Cardiac muscle cell (in vitro differentiated cells and primary cell): ENCODE data around the gene DNAJB6. TPM values are rescaled to one million over a fixed set of nuclear protein-coding genes. Genes with fewer than 3 reads are reported as not detected.

Experiments used
- DNase-seq, 2 donors: peaks; one replicate each; pipeline versions ENCODE4 v3.0.0 to v3.0.0-alpha.2; 2010 to 2017; ENCODE audit warnings: low read depth in 1 of 2, low spot score in 1 of 2
- H3K27ac ChIP-seq: fragments of 200-600 bp; sonication (generic); 2 replicates; pipeline ENCODE4 v1.5.1; 2016
- H3K27me3 ChIP-seq: fragments of 200-600 bp; sonication (generic); 2 replicates; pipeline ENCODE4 v1.6.0; 2016; ENCODE audit warnings: control low read depth
- H3K36me3 ChIP-seq: fragments of 200-600 bp; sonication (generic); 2 replicates; pipeline ENCODE4 v1.5.1; 2016; ENCODE audit warnings: control low read depth
- H3K4me1 ChIP-seq: fragments of 200-600 bp; sonication (generic); 2 replicates; pipeline ENCODE4 v1.8.1; 2017; ENCODE audit warnings: low read depth, mild to moderate bottlenecking, mixed run types
- H3K4me3 ChIP-seq: fragments of 200-600 bp; sonication (generic); 2 replicates; pipeline ENCODE4 v1.5.1; 2016; ENCODE audit warnings: mild to moderate bottlenecking
- H3K9me3 ChIP-seq: fragments of 200-600 bp; sonication (generic); 2 replicates; pipeline ENCODE4 v1.5.1; 2017; ENCODE audit warnings: low read depth, mild to moderate bottlenecking, control low read depth
- CTCF ChIP-seq: IDR thresholded peaks from 2 replicates; pipeline ENCODE4 v1.5.1; 2012; ENCODE audit warnings: low read depth, mild to moderate bottlenecking, low read length
- polyA plus RNA-seq: library from polyadenylated mRNA; unstranded; fragments of >200 nt; fragmentation: Nextera tagmentation; extraction: Ambion mirVana; gene quantifications from 2 replicates; pipeline ENCODE4 v1.2.1, GENCODE V29; 2016
- total RNA-seq: library from RNA; depleted of rRNA; stranded (reverse); fragments of >200 nt; gene quantifications from 2 replicates; pipeline ENCODE4 v1.2.3, GENCODE V29; 2016

Gene DNAJB6
- total and polyA plus RNA-seq, 2 experiments from 2014 or later, result 110 to 137 TPM

GRCh38 chr7:157400171-157400860, 63.5 kb downstream of the DNAJB6 start:
- Histone ChIP-seq H3K9me3 (no peaks in the 10 kb centered on the region), H3K4me3 (no peak overlapping the region), H3K27me3 (no peaks in the 10 kb centered on the region), H3K36me3 (no peaks in the 10 kb centered on the region), H3K4me1 (peaks cover 18% of the 10 kb centered on the region), H3K27ac (no peak overlapping the region)
- TF ChIP-seq CTCF, result no peak
- DNase-seq, result no peak

GRCh38 chr7:157401567-157402387, 65.0 kb downstream of the DNAJB6 start:
- H3K27ac ChIP-seq, result peak overlapping the region; percentile 23
- H3K27me3 ChIP-seq, result no peaks in the 10 kb centered on the region
- no peak overlapping the region for H3K4me3 ChIP-seq
- no peak for TF ChIP-seq CTCF
- no peaks in the 10 kb centered on the region for H3K9me3 ChIP-seq
- H3K4me1 ChIP-seq, result peaks cover 18% of the 10 kb centered on the region
- H3K36me3 ChIP-seq, result no peaks in the 10 kb centered on the region
- no peak for DNase-seq

- DNase-seq, result no peak
- Histone ChIP-seq H3K27ac (peak overlapping the region; percentile 23), H3K27me3 (no peaks in the 10 kb centered on the region), H3K36me3 (no peaks in the 10 kb centered on the region), H3K4me1 (peaks cover 18% of the 10 kb centered on the region), H3K4me3 (no peak overlapping the region), H3K9me3 (no peaks in the 10 kb centered on the region)
- no peak for TF ChIP-seq CTCF
Observed at GRCh38 chr7:157402388-157402703, 65.5 kb downstream of the DNAJB6 start.

- no peak for DNase-seq
- H3K36me3 ChIP-seq, result no peaks in the 10 kb centered on the region
- peaks cover 12% of the 10 kb centered on the region for H3K4me1 ChIP-seq
- no peak for TF ChIP-seq CTCF
- H3K9me3 ChIP-seq, result no peaks in the 10 kb centered on the region
- H3K27ac ChIP-seq, result peak overlapping the region; percentile 24
- H3K4me3 ChIP-seq, result no peak overlapping the region
- H3K27me3 ChIP-seq, result no peaks in the 10 kb centered on the region
Observed at GRCh38 chr7:157402911-157403534, 66.2 kb downstream of the DNAJB6 start.

- no peak for TF ChIP-seq CTCF
- no peaks in the 10 kb centered on the region for H3K9me3 ChIP-seq
- DNase-seq, result no peak
- no peaks in the 10 kb centered on the region for H3K27me3 ChIP-seq
- H3K36me3 ChIP-seq, result no peaks in the 10 kb centered on the region
- no peak overlapping the region for H3K4me3 ChIP-seq
- peaks cover 4% of the 10 kb centered on the region for H3K4me1 ChIP-seq
- H3K27ac ChIP-seq, result peak overlapping the region; percentile 24
Observed at GRCh38 chr7:157403646-157404401, 67.0 kb downstream of the DNAJB6 start.
